Stimulated activated CD4-positive, alpha-beta T cell treated with anti-CD3 and anti-CD28 coated beads, TNF-alpha, amount 100 ng/mL, for 24 hours (primary cell): ENCODE data around the gene IVNS1ABP.

ENCODE experiments used
- DNase-seq, 3 experiments: peaks; one replicate each; pipeline ENCODE4 v3.0.0-alpha.2; 2020; ENCODE audit warnings: low read depth in 3 of 3

Gene IVNS1ABP

GRCh38 chr1:185293967-185294542 lies 23.0 kb downstream of the IVNS1ABP start:
- DNase-seq, result no peak

GRCh38 chr1:185292237-185292636 lies 24.8 kb downstream of the IVNS1ABP start:
- no peak for DNase-seq

GRCh38 chr1:185291652-185292051 lies 25.4 kb downstream of the IVNS1ABP start:
- no peak for DNase-seq

- DNase-seq, result no peak
Observed at GRCh38 chr1:185291159-185291558, 25.9 kb downstream of the IVNS1ABP start.

GRCh38 chr1:185289880-185290279 lies 27.2 kb downstream of the IVNS1ABP start:
- DNase-seq, result no peak

GRCh38 chr1:185288435-185288834 lies 28.6 kb downstream of the IVNS1ABP start:
- DNase-seq, result no peak

GRCh38 chr1:185287451-185287850 lies 29.6 kb downstream of the IVNS1ABP start:
- no peak for DNase-seq

GRCh38 chr1:185284533-185285276 lies 32.3 kb downstream of the IVNS1ABP start:
- peak in 1 of 3 experiments; percentile 4 for DNase-seq

- DNase-seq, result no peak
Observed at GRCh38 chr1:185284116-185284515, 32.9 kb downstream of the IVNS1ABP start.

GRCh38 chr1:185281245-185281644 lies 35.8 kb downstream of the IVNS1ABP start:
- DNase-seq, result no peak

GRCh38 chr1:185280589-185280988 lies 36.5 kb downstream of the IVNS1ABP start:
- no peak for DNase-seq

- no peak for DNase-seq
Observed at GRCh38 chr1:185279571-185279970, 37.5 kb downstream of the IVNS1ABP start.

- no peak for DNase-seq
Observed at GRCh38 chr1:185271921-185272320, 45.1 kb downstream of the IVNS1ABP start.

- no peak for DNase-seq
Observed at GRCh38 chr1:185268352-185268751, 48.7 kb downstream of the IVNS1ABP start.

GRCh38 chr1:185267701-185268100 lies 49.3 kb downstream of the IVNS1ABP start:
- DNase-seq, result no peak

- no peak for DNase-seq
Observed at GRCh38 chr1:185267301-185267700, 49.7 kb downstream of the IVNS1ABP start.

GRCh38 chr1:185265314-185265713 lies 51.7 kb downstream of the IVNS1ABP start:
- DNase-seq, result no peak

- no peak for DNase-seq
Observed at GRCh38 chr1:185263780-185264179, 53.3 kb downstream of the IVNS1ABP start.

- DNase-seq, result no peak
Observed at GRCh38 chr1:185263292-185263691, 53.8 kb downstream of the IVNS1ABP start.

GRCh38 chr1:185262151-185262550 lies 54.9 kb downstream of the IVNS1ABP start:
- no peak for DNase-seq

GRCh38 chr1:185260611-185261010 lies 56.4 kb downstream of the IVNS1ABP start:
- DNase-seq, result no peak

GRCh38 chr1:185258676-185259075 lies 58.4 kb downstream of the IVNS1ABP start:
- no peak for DNase-seq

- no peak for DNase-seq
Observed at GRCh38 chr1:185257950-185258208, 59.2 kb downstream of the IVNS1ABP start.
